ENCODE data around the gene SCD.

SCD gene

GRCh38 chr10:100370714-100371481 is 23.9 kb downstream of the SCD start:
- no peak for TF ChIP-seq CTCF (IDR thresholded peaks at IDR 0.05)

GRCh38 chr10:100371482-100372027 is 24.5 kb downstream of the SCD start:
- no peak for TF ChIP-seq CTCF (IDR thresholded peaks at IDR 0.05)

GRCh38 chr10:100372415-100373297 is 25.6 kb downstream of the SCD start:
- no peak for TF ChIP-seq CTCF (IDR thresholded peaks at IDR 0.05)

- TF ChIP-seq CTCF (IDR thresholded peaks at IDR 0.05) = no peak
These were observed 26.5 kb downstream of the SCD start for GRCh38 chr10:100373298-100374199.

- no peak for TF ChIP-seq CTCF (IDR thresholded peaks at IDR 0.05)
These were observed 27.2 kb downstream of the SCD start for GRCh38 chr10:100374200-100374655.

GRCh38 chr10:100377830-100378229 is 30.8 kb downstream of the SCD start:
- TF ChIP-seq CTCF (IDR thresholded peaks at IDR 0.05) = no peak

GRCh38 chr10:100380400-100380799 is 33.4 kb downstream of the SCD start:
- no peak for TF ChIP-seq CTCF (IDR thresholded peaks at IDR 0.05)
